Measurements from ENCODE around the gene RNASE8. TPM values are rescaled to one million over a fixed set of nuclear protein-coding genes. Genes with fewer than 3 reads are reported as not detected.

RNASE8 gene
- polyA plus RNA-seq, 1 donor = not detected

- no peak for DNase-seq (ENCODE audit: low read depth)
These were observed 47.5 kb downstream of the RNASE8 start for GRCh38 chr14:21105095-21105494.

GRCh38 chr14:21106176-21106497, 48.5 kb downstream of the RNASE8 start:
- DNase-seq (ENCODE audit: low read depth) = no peak

GRCh38 chr14:21106498-21107282, 49.1 kb downstream of the RNASE8 start:
- DNase-seq (ENCODE audit: low read depth) = no peak

- DNase-seq (ENCODE audit: low read depth) = no peak
These were observed 49.7 kb downstream of the RNASE8 start for GRCh38 chr14:21107283-21107800.

Other genes with a start within 250 kb of the RNASE8 start
- gene RNASE3, start 166.4 kb upstream of the RNASE8 start, polyA plus RNA-seq (ENCODE audit: insufficient read length) = 0.28 TPM
- gene RNASE2, start 102.3 kb upstream of the RNASE8 start, polyA plus RNA-seq (ENCODE audit: insufficient read length) = 0.66 TPM
- gene METTL17, start 67.8 kb upstream of the RNASE8 start, polyA plus RNA-seq (ENCODE audit: insufficient read length) = 47.6 TPM
- not detected for gene SLC39A2, start 58.5 kb upstream of the RNASE8 start, polyA plus RNA-seq (ENCODE audit: insufficient read length)
- gene NDRG2, start 32.8 kb upstream of the RNASE8 start, polyA plus RNA-seq (ENCODE audit: insufficient read length) = 183 TPM
- 0.49 TPM for gene TPPP2, start 27.6 kb upstream of the RNASE8 start, polyA plus RNA-seq (ENCODE audit: insufficient read length)
- 0.15 TPM for gene RNASE13, start 23.0 kb upstream of the RNASE8 start, polyA plus RNA-seq (ENCODE audit: insufficient read length)
- 0.09 TPM for gene RNASE7, start 15.5 kb upstream of the RNASE8 start, polyA plus RNA-seq (ENCODE audit: insufficient read length)
- gene ARHGEF40, start 12.5 kb downstream of the RNASE8 start, polyA plus RNA-seq (ENCODE audit: insufficient read length) = 64.8 TPM
- gene ZNF219, start 40.8 kb downstream of the RNASE8 start, polyA plus RNA-seq (ENCODE audit: insufficient read length) = 17.6 TPM
- 0.62 TPM for gene TMEM253, start 43.2 kb downstream of the RNASE8 start, polyA plus RNA-seq (ENCODE audit: insufficient read length)
- gene OR5AU1, start 98.2 kb downstream of the RNASE8 start, polyA plus RNA-seq (ENCODE audit: insufficient read length) = not detected
- gene HNRNPC, start 211.6 kb downstream of the RNASE8 start, polyA plus RNA-seq (ENCODE audit: insufficient read length) = 401 TPM
- 0.82 TPM for gene RPGRIP1, start 222.3 kb downstream of the RNASE8 start, polyA plus RNA-seq (ENCODE audit: insufficient read length)

Measured in forelimb muscle (tissue), 1 donor.